Measurements from ENCODE around the gene UCP3.

UCP3 gene

DNA sequence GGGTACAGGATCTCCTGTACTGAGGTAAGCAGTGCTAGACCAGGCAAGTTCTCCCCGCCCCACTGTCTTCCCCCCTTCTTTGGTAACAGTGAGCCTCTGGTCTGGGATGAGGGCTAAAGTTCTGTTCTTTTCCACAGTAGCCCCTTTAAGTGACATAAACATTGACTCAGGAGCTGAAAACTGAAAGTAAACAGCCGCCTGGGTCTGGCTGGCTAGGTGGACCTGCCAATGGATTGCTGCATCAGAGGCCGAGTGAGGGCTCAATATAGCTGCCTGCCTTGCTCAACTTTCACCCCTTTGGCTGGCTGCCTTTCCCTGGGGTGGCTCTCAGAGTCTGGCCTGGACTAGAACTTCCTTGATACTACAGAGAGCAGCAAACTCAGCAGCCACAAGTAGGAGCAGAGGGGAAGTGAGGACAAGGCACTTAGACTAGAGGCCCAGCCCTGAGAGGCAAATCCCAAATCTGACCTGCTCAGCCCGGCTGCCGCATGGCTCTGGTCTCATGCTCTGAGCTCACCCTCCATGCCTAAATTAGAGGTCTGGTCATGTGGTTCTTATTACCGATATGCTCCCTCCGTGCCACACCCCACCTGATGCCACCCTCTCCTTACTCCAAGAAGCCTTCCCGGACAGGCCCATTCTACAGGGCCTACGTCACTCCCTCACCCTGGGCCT is 9.6 kb upstream of the UCP3 start:
- no peak for DNase-seq

- DNase-seq = no peak
Observed at GRCh38 chr11:74017631-74018030, 8.7 kb upstream of the UCP3 start.

DNA sequence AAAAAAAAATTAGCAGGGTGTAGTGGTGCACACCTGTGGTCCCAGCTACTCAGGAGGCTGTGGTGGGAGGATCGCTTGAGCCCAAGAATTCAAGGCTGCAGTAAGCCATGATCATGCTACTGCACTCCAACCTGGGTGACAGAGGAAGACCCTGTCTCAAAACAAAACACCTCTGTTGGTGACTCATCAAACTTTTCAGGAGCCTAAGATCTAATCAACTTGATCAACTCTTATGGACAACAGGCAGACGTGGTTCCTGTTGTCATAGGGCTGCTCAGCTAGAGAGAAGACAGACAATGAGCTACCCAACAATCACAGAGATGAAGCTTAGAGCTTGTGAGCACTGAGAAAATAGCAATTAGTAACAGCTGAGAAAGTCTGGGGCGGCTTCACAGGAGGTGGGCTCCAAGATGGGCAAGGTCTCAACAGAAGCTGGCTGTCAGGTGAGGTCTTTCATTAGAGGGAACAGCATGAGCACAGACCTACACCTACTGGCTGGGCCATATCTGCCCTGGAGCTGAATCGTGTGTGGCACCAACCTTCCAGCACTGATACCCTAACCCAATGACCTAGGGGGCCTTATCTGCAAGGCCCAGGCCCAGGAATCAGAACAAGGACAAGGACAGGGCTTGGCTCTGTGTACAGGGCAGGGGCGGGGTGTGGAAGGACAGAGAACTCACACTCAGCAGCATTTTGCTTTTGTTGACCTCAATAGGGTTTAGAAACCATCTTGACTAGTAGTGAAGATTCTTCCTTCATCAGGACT is 7.2 kb upstream of the UCP3 start:
- no peak for DNase-seq

DNA sequence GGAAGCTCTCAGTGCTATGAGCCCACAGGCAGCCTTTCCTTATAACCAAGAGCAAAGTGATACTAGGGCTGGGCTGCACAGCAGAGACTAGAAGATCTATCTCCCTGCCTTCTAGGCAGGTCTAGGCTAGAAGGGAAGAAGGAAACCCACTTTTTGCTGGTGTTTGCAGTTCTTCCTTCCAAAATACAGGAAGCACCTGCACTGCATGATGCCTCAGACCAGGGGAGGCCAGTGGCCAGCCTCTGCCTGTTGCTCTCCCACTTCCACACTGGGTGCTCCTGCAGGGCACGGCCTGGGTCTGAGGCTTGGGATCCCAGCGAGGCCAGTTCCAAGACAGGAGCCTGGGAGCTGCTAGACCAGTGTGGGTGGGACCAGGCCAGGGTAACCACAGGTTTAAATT is 6.0 kb upstream of the UCP3 start:
- no peak for DNase-seq

- DNase-seq = no peak
Observed at GRCh38 chr11:74013141-74013540, 4.3 kb upstream of the UCP3 start.

DNA sequence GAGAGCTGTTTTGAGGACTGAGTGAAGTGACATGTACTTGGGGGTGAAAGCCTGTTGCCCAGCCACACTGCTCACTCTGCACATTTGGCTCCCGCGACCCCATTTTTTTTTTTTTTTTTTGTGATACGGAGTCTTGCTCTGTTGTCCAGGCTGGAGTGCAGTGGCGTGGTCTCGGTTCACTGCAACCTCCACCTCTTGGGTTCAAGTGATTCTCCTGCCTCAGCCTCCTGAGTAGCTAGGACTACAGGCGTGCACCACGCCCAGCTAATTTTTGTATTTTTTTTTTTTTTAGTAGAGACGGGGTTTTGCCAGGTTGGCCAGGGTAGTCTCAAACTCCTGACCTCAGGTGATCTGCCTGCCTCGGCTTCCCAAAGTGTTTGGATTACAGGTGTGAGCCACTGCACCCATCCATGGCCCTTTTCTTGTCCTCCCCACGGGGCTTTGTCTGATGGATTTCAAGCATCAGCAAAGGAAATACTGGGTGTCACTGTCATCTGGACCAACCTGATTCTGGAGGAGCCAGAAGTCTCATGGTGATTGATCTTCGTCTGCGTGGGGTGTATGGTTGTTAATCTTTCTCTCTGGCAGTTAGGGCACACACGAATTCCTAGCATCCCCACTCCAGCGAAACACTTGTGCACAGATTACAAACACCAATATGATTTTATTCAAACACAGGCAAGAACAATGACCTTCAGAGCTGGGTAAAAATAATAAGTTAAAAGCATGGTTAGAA is 3.4 kb upstream of the UCP3 start:
- DNase-seq = no peak

GRCh38 chr11:74011360-74012073 is 2.6 kb upstream of the UCP3 start:
- DNase-seq = no peak

DNA sequence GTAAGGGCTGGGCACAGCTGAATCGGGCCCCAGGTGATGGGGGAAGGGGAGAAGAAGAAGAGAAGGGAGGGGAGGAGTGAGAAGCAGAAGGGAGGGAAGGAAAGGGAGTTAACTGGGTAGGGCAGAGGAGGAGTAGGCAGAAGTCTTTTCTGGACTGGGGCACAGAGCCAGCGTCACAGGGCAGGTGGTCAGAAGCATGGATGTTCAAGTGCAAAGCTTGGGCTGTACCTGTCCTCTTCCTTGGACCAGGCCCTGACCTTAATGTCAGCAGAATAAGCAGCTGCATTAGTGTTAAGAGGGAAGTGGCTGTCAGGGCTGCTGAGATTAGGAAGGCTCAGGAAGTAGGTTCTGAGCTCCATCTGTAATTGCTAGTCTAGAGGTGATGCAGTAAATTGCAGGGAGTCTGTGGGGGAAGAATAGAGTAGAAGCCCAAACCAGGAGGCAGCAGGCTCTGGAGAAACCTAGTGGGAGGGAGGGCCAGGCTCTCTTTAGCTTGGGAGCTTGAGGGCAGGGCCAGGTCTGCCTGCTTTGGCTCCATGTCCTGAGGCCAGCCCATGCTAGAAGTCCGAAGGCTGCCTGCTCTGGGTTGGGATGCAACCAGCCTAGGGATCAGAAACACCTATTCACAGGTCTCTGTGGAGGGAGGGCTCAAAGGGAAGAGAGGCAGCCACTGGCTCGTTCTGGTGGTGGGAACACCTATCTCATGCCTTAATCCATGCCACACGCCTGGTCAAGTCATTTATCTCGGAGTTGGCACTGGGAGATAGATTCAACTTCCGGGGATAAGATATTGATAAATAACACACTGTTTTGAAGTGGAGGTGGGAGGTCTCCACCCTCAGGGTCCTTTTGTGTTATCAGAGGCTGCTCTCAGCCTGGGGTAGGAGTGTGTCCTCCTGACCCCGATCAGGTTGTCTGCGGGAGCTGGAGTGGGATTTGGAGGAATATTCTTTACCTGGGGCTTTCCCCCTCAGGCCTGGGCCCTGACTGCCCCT is 1.7 kb upstream of the UCP3 start:
- no peak for DNase-seq

- DNase-seq = no peak
Observed at GRCh38 chr11:74009675-74010305, 905 bp upstream of the UCP3 start.

DNA sequence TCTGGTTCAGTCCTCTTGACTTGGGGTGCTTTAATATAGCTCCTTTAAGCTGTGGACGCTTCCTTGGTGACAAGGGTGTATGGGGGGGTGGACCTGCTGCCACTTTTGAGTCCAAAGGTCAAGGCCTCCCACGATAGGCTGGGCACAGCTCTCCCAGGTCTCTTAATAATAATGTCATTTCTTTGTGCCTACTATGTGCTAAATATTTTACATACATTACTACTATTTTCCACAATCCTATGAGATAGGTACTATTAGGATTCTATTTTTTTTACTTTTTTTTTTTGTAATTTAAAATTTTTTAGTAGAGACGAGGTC is 304 bp upstream of the UCP3 start:
- no peak for DNase-seq

DNA sequence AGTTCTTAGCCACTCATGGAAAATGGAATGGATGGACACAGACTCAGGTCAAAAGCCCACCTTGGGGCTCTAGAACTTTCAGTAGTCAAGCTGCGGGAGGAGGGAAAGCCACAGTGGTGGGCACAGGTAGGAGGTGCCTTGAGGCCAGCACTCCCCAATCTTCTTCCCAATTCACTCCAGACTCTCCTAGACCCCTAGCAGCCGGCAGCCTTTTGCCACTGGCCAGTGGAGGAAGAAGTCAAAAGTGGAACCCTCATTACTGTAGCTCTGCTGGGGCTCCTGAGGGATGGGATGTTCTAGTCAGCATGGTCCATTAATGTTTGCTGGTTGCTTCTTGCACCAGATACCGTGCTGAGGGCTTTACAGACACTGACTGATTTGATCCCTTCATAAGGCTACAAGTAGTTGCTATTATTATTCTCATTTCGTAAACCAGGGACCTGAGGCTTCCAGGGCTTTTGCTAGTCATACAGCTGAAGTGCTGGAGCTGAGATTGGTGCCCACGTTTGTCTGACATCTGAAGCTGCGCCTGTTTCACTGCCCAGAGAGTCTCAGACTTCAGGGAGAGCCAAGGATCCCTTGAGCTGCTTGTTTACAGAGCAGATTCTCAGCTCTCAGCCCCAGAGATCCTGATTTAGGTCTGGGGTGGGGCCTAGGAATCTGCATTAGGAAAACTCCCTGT is 1.1 kb downstream of the UCP3 start:
- DNase-seq = no peak

DNA sequence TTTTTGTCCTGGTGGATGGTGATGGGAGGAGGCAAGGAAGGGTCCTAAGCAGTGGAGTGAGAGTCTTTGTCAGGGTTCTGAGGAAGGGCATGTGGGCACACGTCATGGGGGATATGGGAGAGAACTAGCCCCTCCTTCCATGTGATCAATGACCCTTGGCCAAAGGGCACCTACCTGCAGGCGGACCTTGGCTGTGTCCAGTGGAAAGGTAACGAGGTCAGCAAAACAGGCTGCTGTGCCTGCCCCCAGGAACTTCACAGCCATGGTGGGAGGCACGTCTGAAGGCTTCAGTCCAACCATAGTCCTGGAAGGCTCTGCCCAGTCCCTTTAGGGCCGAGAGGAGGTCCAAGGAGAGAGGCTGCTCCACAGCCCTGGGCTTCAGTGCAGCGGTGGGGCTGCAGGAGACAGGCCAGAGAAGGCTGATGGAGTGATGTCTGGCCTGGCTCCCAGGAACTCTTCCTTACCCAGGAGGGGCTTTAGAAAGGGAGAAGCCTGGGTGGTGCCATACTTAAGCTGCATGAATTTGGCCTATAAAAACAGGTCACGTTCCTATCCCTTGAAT is 2.1 kb downstream of the UCP3 start:
- DNase-seq = no peak

DNA sequence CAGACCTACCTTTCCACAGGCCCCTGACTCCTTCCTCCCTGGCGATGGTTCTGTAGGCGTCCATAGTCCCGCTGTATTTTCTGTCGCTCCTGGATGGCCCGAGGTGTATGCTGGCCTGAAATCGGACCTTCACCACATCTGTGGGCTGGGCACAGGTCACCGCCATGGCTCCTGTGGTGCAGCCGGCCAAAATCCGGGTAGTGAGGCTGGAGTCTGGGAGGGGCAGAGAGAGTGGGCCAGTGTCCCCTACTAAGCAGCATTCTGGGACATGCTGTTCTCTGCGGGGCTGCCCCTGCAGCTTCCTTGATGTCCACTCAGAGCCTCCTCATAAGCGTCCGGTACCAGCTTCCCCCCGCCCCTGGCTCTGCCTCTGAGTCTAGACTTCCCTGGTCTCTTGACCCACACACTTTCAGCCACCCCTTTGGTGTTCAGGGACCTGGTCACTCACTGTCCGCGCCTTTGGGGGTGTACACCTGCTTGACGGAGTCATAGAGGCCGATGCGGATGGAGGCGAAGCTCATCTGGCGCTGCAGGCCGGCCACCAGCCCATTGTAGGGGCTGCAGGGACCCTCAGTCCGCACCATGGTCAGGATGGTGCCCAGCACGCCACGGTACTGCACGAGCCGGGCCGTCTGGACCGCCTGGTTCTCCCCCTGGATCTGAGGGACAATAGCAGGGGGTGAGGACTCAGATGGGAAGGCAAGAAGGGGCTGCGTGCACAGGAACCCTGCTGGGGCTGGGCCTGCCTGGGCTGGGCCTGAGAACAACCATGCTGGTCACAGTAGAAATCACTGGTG is 3.0 kb downstream of the UCP3 start:
- no peak for DNase-seq

DNA sequence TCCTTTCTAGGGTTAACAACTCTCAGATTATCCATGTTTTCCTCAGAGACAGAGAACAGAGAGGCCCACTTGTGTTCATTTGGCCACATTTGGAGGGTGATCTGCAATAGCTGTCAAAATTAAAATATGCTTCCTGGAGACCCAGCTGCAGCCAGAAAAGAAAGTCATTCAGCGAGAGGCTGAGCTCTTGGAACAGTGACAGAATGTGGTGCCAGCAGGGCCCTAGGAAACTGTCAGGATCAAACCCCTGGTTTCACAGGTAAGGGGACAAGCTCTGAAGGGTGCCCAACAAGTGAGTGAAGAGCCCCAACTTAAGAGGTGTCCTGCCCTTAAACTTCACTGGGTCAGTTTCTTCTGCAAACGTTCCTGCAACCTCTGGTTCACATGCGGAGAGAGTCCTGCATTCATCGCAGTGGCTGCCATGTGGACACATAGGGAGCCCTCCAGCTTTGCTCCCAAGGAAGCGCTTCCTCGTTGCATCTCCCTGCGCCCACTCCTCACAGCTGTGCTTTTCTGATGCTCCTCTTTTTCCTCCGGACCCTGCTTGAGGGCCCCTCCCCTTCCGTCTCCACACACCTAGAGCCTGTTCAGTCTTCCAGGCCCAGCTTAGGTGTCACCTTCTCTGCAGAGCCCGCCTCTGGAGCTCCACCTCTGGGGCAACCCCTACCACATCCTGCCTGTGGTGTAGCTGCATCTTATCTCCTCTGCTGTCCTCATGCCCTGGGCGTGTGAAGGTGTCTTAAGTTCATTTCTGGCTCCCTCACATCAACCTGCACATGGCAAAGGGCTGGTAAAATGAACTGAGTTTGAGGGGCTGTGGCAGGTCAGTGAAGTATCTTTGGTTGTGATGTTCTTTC is 3.9 kb downstream of the UCP3 start:
- no peak for DNase-seq

GRCh38 chr11:74004046-74004695 is 4.7 kb downstream of the UCP3 start:
- no peak for DNase-seq

- no peak for DNase-seq
Observed at GRCh38 chr11:74002832-74003231, 6.1 kb downstream of the UCP3 start.

- no peak for DNase-seq
Observed at GRCh38 chr11:74001822-74002286, 7.0 kb downstream of the UCP3 start.

Measured in NCI-H1694 (cell line).